Subcutaneous adipose tissue (tissue), 4 donors: ENCODE measurements around the gene SIPA1. TPM values are rescaled to one million over a fixed set of nuclear protein-coding genes. Genes with fewer than 3 reads are reported as not detected.

Source experiments
- CTCF ChIP-seq: fragments of 450-650 bp; IDR thresholded peaks from one replicate; pipeline ENCODE4 v1.5.1; 2016; ENCODE audit warnings: low read depth, mild to moderate bottlenecking, control low read depth, antibody characterized with exemption, moderate library complexity
- total RNA-seq, 4 donors: library from RNA; depleted of rRNA; stranded (reverse); fragments of >200 nt; gene quantifications; one replicate each; pipeline ENCODE4 v1.1.0, GENCODE V29; 2016

Gene SIPA1
- total RNA-seq, 4 donors from 2014 or later = 19.8 to 42.8 (median 22.9) TPM

- TF ChIP-seq CTCF = no peak
Observed at GRCh38 chr11:65629579-65629978, 8.3 kb upstream of the SIPA1 start.

- no peak for TF ChIP-seq CTCF
Observed at GRCh38 chr11:65630215-65630614, 7.7 kb upstream of the SIPA1 start.

- no peak for TF ChIP-seq CTCF
Observed at GRCh38 chr11:65633390-65634108, 4.4 kb upstream of the SIPA1 start.

GRCh38 chr11:65634109-65634436 lies 3.8 kb upstream of the SIPA1 start:
- TF ChIP-seq CTCF = no peak

GRCh38 chr11:65634440-65634839 lies 3.5 kb upstream of the SIPA1 start:
- TF ChIP-seq CTCF = no peak

- TF ChIP-seq CTCF = no peak
Observed at GRCh38 chr11:65634905-65635731, 2.8 kb upstream of the SIPA1 start.
